K562 (cell line): Measurements from ENCODE around the gene DBH. TPM values are rescaled to one million over a fixed set of nuclear protein-coding genes. Genes with fewer than 3 reads are reported as not detected.

Source experiments
- ATAC-seq: fragments of 200-7000 bp; cut with Tn5 transposase; 3 replicates; pipeline ENCODE4 v1.9.1; 2020; ENCODE audit warnings: moderate library complexity
- BruUV-seq: library from RNA; stranded (reverse); fragments of 400-500 nt; replicated peaks from 2 replicates; lab custom pipeline; 2021; lab: Mats Ljungman, UMichigan
- CTCF ChIA-PET: fragments of 300-600 bp; formaldehyde crosslinking; extraction: SDS; loops from one replicate; lab custom pipeline; 2021; ENCODE audit warnings: low intra/inter-chr PET ratio; lab: Yijun Ruan, JAX
- POLR2A ChIA-PET: fragments of 300-600, 350-650 bp; sonication (Branson Sonifier 250); formaldehyde crosslinking; extraction: SDS; loops from one replicate; lab custom pipeline; 2021; ENCODE audit warnings: antibody characterized with exemption, inconsistent platforms; lab: Yijun Ruan, JAX
- DNase-seq, 4 experiments: peaks; one replicate each; pipeline versions ENCODE4 v3.0.0 to v3.0.0-alpha.2; 2011 to 2018; ENCODE audit warnings: low spot score in 3 of 4, mixed read lengths in 3 of 4; ENCODE audit errors: extremely low read depth in 1 of 4
- FAIRE-seq: peaks from 2 replicates; lab custom pipeline; 2011; peaks lifted over from hg19 to GRCh38; lab: Jason Lieb, UNC
- H2AFZ ChIP-seq: 2 replicates; pipeline ENCODE4 v1.6.0; 2011; ENCODE audit warnings: low read depth, low read length, control low read depth, inconsistent platforms
- H3K27ac ChIP-seq: fragments of 200-600 bp; 3 replicates; pipeline ENCODE4 v1.8.0; 2011; ENCODE audit warnings: low read depth, mild to moderate bottlenecking, control low read depth, inconsistent platforms, low read length, moderate library complexity, mixed read lengths; ENCODE audit errors: extremely low read depth
- H3K27me3 ChIP-seq, 2 experiments: fragments of 300-600 bp in 1 of 2; 2 replicates in 1 of 2; 3 replicates in 1 of 2; pipeline versions ENCODE4 v1.6.0 to v1.8.0; 2011; ENCODE audit warnings: inconsistent platforms in 2 of 2, low read length in 2 of 2, mild to moderate bottlenecking in 1 of 2, mixed read lengths in 1 of 2, moderate library complexity in 1 of 2; ENCODE audit not compliant: control insufficient read depth in 2 of 2, insufficient read depth in 2 of 2
- H3K36me3 ChIP-seq: fragments of 300-600 bp; 3 replicates; pipeline ENCODE4 v1.8.0; 2011; ENCODE audit warnings: mild to moderate bottlenecking, low read length, inconsistent platforms; ENCODE audit not compliant: control insufficient read depth, insufficient read depth
- H3K4me1 ChIP-seq, 2 experiments: fragments of 200-600 bp in 1 of 2; replicated peaks in 1 of 2; 2 replicates in 1 of 2; 3 replicates in 1 of 2; pipeline versions ENCODE4 v1.5.1 to v1.8.0; 2011; ENCODE audit warnings: inconsistent platforms in 2 of 2, low read length in 2 of 2, mild to moderate bottlenecking in 1 of 2, mixed read lengths in 1 of 2, moderate library complexity in 1 of 2; ENCODE audit not compliant: control insufficient read depth in 2 of 2, insufficient read depth in 2 of 2
- H3K4me2 ChIP-seq: 2 replicates; pipeline ENCODE4 v1.6.1; 2011; ENCODE audit warnings: low read length, control low read depth, inconsistent platforms, mixed read lengths; ENCODE audit not compliant: insufficient read depth
- H3K4me3 ChIP-seq: fragments of 200-600 bp; sonication (generic), shearing (Covaris generic); 2 replicates; pipeline ENCODE4 v1.5.1; 2016; ENCODE audit warnings: control low read depth, inconsistent platforms
- H3K79me2 ChIP-seq: fragments of 200-600 bp; 3 replicates; pipeline ENCODE4 v1.8.0; 2011; ENCODE audit warnings: low read length, inconsistent platforms; ENCODE audit not compliant: control insufficient read depth, insufficient read depth
- H3K9ac ChIP-seq, 2 experiments: 2 replicates each; pipeline versions ENCODE4 v1.6.0 to v1.6.1; 2011; ENCODE audit warnings: low read depth in 2 of 2, low read length in 2 of 2, control low read depth in 1 of 2, inconsistent platforms in 1 of 2, mild to moderate bottlenecking in 1 of 2, mixed read lengths in 1 of 2; ENCODE audit not compliant: insufficient read depth in 1 of 2
- H3K9me1 ChIP-seq: one replicate; pipeline ENCODE4 v1.6.0; 2011; ENCODE audit warnings: inconsistent platforms, mild to moderate bottlenecking, low read length, moderate library complexity; ENCODE audit not compliant: control insufficient read depth, insufficient read depth
- H3K9me3 ChIP-seq: replicated peaks from 2 replicates; pipeline ENCODE4 v1.5.1; 2011; ENCODE audit warnings: low read depth, low read length, inconsistent platforms; ENCODE audit not compliant: control insufficient read depth, insufficient read depth
- H4K20me1 ChIP-seq: replicated peaks from 2 replicates; pipeline ENCODE4 v1.6.1; 2011; ENCODE audit warnings: low read length, inconsistent platforms, mixed read lengths; ENCODE audit not compliant: control insufficient read depth, insufficient read depth
- CHCHD3 ChIP-seq: fragments of 250-450 bp; sonication (Bioruptor Pico); IDR thresholded peaks from 2 replicates; pipeline ENCODE4 v2.1.2; 2022; ENCODE audit warnings: mild to moderate bottlenecking
- ELK1 ChIP-seq: sonication (generic); formaldehyde crosslinking; IDR thresholded peaks from 2 replicates; pipeline ENCODE4 v1.8.1; 2022; ENCODE audit warnings: missing genetic modification reagents
- KAT8 ChIP-seq: fragments of 450-650 bp; IDR thresholded peaks from 2 replicates; pipeline ENCODE4 v1.6.1; 2016; ENCODE audit warnings: low read depth, mild to moderate bottlenecking
- POLR2AphosphoS5 ChIP-seq: IDR thresholded peaks from 2 replicates; pipeline ENCODE4 v1.6.1; 2011; ENCODE audit warnings: mild to moderate bottlenecking, low read depth, low read length, moderate library complexity; ENCODE audit not compliant: control insufficient read depth, insufficient read depth
- ZNF75A ChIP-seq: fragments of 450-650 bp; formaldehyde crosslinking; IDR thresholded peaks from 2 replicates; pipeline ENCODE4 v1.4.0; 2020; ENCODE audit warnings: mild to moderate bottlenecking
- WGBS: fragments of 100-300 bp; shearing (Covaris generic); methylation state at CpG from one replicate; pipeline ENCODE4 v1.1.6; 2016; ENCODE audit warnings: low coverage, mixed read lengths; ENCODE audit not compliant: insufficient coverage; ENCODE audit errors: missing lambda C conversion rate; 5-methylcytosine and 5-hydroxymethylcytosine counted together
- in situ Hi-C: fragments of 300-500 bp; cut with MboI; formaldehyde crosslinking; loops from 4 replicates; pipeline ENCODE4 v1.15.0; 2018; ENCODE audit warnings: inconsistent platforms, mixed read lengths
- intact Hi-C: fragments of 100-400 bp; cut with micrococcal nuclease; formaldehyde crosslinking; loops from 2 replicates; pipeline ENCODE4 v1.14.2; 2022
- polyA plus RNA-seq, 8 experiments: library from polyadenylated mRNA; depleted of rRNA in 4 of 8; stranded (reverse) in 5 of 8; unstranded in 3 of 8; fragments of >200 nt; fragmentation: Nextera tagmentation in 2 of 8; fragmentation: Illumina TruSeq in 1 of 8; extraction: Ambion mirVana in 2 of 8; extraction: Trizol in 1 of 8; gene quantifications; 2 replicates each; pipeline versions ENCODE4 v1.2.1 to v1.2.3, GENCODE V29; 2011 to 2014; ENCODE audit warnings: inconsistent platforms in 1 of 8, missing spikeins in 1 of 8
- total RNA-seq, 7 experiments: library from RNA; depleted of rRNA in 6 of 7; stranded (reverse); fragments of >200 nt in 6 of 7; fragmentation: Illumina TruSeq in 2 of 7; extraction: Trizol in 2 of 7; gene quantifications; 2 replicates each; pipeline versions ENCODE4 v1.2.1 to v1.2.3, GENCODE V29; 2011 to 2021; ENCODE audit warnings: low replicate concordance in 1 of 7

DBH gene
- total and polyA plus RNA-seq, 9 of the 15 experiments (the other 6 are each of a cell fraction or from before 2014, with no cell fraction given) = not detected

DNA sequence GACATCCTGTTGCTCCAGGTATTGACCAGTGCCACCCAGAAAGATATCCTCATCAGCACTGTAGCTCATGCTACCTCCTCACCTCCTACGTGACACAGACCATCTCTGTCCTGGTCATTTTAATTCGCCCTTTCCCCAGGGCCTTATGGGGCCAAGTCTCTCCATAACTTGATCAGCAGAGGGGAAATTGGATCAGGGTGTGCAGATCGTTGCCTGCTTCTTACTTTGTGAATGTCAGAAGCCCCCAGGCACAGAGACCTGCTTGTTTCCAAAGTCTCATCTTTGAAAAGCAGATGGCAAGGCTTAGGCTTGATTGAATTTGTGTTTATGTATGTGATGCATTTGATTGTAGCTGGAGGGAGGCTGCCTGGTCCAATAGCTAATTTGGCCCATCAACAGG lies 8.8 kb upstream of the DBH start (continued):
- TF ChIP-seq POLR2AphosphoS5 = no peak
- TF ChIP-seq ZNF75A = no peak
- no peak for TF ChIP-seq CHCHD3 (CRISPR knock-in tag)
- TF ChIP-seq ELK1 = no peak

DNA sequence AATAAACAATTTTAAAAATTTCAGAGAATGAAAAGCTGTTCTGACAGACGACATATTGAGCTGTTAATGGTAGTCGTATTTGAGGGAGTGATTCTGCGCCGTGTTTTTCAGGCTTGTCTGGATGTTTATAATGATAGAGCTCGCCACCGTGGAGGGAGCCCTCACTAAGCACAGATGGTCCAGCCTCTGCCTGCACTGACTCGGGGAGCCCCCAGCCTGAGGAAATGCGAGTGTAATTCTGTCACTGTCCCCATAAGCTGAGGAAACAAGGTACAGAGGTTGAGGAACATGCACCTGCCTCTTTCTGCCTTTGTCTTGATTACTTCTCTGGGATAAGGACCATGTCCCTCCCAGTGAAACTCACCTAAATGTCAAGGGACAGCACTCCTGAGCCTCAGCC lies 7.4 kb upstream of the DBH start:
- WGBS = under 1% methylated on average over 8 of the region's 8 CpGs
- Histone ChIP-seq H3K4me2 (no peak overlapping the region), H2AFZ (no peak overlapping the region), H3K9ac (no peak overlapping the region), H3K4me3 (no peak overlapping the region), H3K27ac (no peak overlapping the region), H3K4me1 (0 out of 5 replicates have a peak, but pooled peaks cover 0 to 3% of the 10 kb centered on the region in 2 experiments), H3K9me3 (no peaks in the 10 kb centered on the region), H3K27me3 (peaks cover 0 to 36% of the 10 kb centered on the region in 2 experiments; a peak in 2 of 5 replicates), H3K36me3 (no peaks in the 10 kb centered on the region), H4K20me1 (no peaks in the 10 kb centered on the region), H3K9me1 (no peaks in the 10 kb centered on the region), H3K79me2 (no peaks in the 10 kb centered on the region)
- no peak for ATAC-seq
- ChIA-PET POLR2A (interaction anchor here (0.7 kb wide), 1 partner anchor 628 kb away, joined by 3 read pairs; no protein-coding TSS in a partner anchor), CTCF (no interaction called here)
- in situ Hi-C loops (no loop called here), intact Hi-C loops (no loop called here)
- no TSS peak for BruUV-seq
- no peak for TF ChIP-seq KAT8
- no peak for FAIRE-seq
- DNase-seq = no peak
